Thyroid gland (tissue), 4 donors: ENCODE measurements around the gene PGGHG.

Experiments
- POLR2A ChIP-seq, 2 donors: fragments of 450-650 bp; IDR thresholded peaks; one replicate each; pipeline ENCODE4 v1.6.1; 2017; ENCODE audit warnings: antibody characterized with exemption in 2 of 2, mild to moderate bottlenecking in 2 of 2, moderate library complexity in 1 of 2
- TF ChIP-seq, protein P1 (sequence below), 6 experiments: fragments of 200-600 bp in 3 of 6; fragments of 450-650 bp in 3 of 6; sonication (generic) in 3 of 6; IDR thresholded peaks; one replicate each; pipeline ENCODE4 v1.5.1; 2016 to 2019; ENCODE audit warnings: antibody characterized with exemption in 6 of 6, mild to moderate bottlenecking in 2 of 6, inconsistent platforms in 1 of 6, moderate library complexity in 1 of 6

GRCh38 chr11:282630-283360 lies 6.1 kb upstream of the PGGHG start:
- TF ChIP-seq, protein P1, sequence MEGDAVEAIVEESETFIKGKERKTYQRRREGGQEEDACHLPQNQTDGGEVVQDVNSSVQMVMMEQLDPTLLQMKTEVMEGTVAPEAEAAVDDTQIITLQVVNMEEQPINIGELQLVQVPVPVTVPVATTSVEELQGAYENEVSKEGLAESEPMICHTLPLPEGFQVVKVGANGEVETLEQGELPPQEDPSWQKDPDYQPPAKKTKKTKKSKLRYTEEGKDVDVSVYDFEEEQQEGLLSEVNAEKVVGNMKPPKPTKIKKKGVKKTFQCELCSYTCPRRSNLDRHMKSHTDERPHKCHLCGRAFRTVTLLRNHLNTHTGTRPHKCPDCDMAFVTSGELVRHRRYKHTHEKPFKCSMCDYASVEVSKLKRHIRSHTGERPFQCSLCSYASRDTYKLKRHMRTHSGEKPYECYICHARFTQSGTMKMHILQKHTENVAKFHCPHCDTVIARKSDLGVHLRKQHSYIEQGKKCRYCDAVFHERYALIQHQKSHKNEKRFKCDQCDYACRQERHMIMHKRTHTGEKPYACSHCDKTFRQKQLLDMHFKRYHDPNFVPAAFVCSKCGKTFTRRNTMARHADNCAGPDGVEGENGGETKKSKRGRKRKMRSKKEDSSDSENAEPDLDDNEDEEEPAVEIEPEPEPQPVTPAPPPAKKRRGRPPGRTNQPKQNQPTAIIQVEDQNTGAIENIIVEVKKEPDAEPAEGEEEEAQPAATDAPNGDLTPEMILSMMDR (IDR thresholded peaks at IDR 0.05), result no peak
- TF ChIP-seq POLR2A (IDR thresholded peaks at IDR 0.05), result no peak
